Embryonic facial prominence (tissue), 1 donor: ENCODE results near the gene LRP8.

Experiments used
- DNase-seq: peaks from one replicate; pipeline ENCODE4 v3.0.0-alpha.2; 2016; ENCODE audit errors: extremely low spot score

Gene LRP8

GRCh38 chr1:53339736-53340635 is 12.1 kb upstream of the LRP8 start:
- DNase-seq: no peak

- no peak for DNase-seq
These were observed 10.6 kb upstream of the LRP8 start for GRCh38 chr1:53338423-53338822.

- no peak for DNase-seq
These were observed 9.6 kb upstream of the LRP8 start for GRCh38 chr1:53337499-53337898.

GRCh38 chr1:53336146-53336545 is 8.3 kb upstream of the LRP8 start:
- DNase-seq: no peak

- no peak for DNase-seq
These were observed 7.8 kb upstream of the LRP8 start for GRCh38 chr1:53335661-53336060.

- DNase-seq: no peak
These were observed 6.9 kb upstream of the LRP8 start for GRCh38 chr1:53334781-53335180.

- no peak for DNase-seq
These were observed 6.4 kb upstream of the LRP8 start for GRCh38 chr1:53334312-53334711.

- no peak for DNase-seq
These were observed 5.0 kb upstream of the LRP8 start for GRCh38 chr1:53332833-53333232.

DNA sequence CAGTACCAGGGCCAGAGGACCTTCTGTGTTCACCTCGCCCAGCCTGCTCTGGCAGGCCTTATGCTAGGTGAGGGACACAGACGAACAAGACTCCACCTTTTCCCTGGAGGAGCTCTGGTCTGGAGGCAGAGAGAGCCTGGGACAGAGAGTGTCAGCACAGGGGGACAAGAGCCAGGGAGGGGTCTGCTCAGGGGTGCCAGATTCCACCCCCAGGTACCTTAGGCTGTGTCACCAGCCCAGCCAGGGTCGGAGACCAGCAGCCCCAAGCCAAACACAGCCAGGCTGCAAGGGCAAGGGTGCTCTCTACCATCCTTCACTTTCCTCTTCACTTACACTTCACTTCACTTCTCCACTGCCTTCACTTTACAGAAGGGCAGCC is 4.3 kb upstream of the LRP8 start:
- DNase-seq: no peak

DNA sequence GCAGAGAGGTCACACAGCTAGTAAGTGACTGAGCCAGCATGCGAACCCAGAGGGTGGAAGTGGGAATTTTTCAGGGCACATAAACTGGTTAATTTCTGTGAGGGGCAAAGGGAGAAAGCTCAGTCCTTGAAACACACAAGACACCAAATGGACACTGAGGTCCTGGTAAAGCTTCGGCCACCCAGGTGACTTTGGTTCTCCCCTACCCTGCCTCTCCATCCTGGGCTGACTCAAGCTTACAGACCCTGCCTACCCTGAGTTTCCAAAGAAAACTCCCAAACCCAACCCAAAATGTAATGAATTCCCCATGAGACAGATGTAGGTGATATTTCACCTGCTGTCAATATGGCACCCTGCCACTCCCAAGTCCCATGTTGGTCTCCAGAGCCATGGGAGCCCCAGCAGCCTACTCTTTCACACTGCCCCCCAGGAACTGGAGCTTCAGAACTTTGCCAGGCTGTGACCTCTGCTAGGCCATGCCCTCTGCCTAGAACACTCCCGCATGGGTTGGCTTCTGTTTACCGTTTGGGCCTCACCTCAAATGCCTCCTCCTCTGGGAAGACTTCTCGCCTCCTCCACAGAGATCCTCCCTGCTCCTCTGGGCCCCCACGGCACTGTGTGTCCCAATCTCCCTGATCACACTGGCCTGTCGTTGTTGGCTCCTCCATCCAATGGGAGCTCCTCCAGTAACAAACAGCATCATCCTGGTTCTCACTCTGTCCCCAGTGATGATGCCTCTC is 3.7 kb upstream of the LRP8 start:
- no peak for DNase-seq

GRCh38 chr1:53330819-53331218 is 2.9 kb upstream of the LRP8 start:
- DNase-seq: no peak

- DNase-seq: no peak
These were observed 950 bp upstream of the LRP8 start for GRCh38 chr1:53328541-53329499.

GRCh38 chr1:53327182-53327913 is 522 bp downstream of the LRP8 start:
- DNase-seq: no peak

GRCh38 chr1:53326598-53327181 is 1.2 kb downstream of the LRP8 start:
- no peak for DNase-seq

- no peak for DNase-seq
These were observed 1.7 kb downstream of the LRP8 start for GRCh38 chr1:53326088-53326597.

- DNase-seq: peak; percentile 18
These were observed 2.4 kb downstream of the LRP8 start for GRCh38 chr1:53325326-53326087.

- DNase-seq: no peak
These were observed 3.1 kb downstream of the LRP8 start for GRCh38 chr1:53324728-53325297.

DNA sequence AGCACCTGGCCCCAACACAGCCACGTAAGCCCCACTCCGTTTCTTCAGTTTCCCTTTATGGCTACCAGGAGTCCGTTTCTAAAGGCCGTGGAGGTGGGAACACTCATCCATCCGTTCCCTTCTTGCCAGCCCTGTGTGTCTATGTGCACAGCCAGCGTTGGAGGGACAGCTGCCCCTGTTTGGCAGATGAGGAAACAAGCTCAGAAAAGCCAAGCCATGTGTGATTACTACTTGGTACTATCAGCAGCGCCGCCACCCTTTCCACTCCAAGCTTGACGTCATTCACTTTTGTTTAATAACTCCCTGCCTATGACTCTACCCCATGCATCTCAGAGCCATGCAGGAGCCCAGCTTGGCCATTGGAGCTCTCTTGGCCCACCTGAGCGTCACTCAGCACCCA is 3.5 kb downstream of the LRP8 start:
- DNase-seq: no peak

- no peak for DNase-seq
These were observed 4.6 kb downstream of the LRP8 start for GRCh38 chr1:53323316-53323715.
